SK-N-SH (cell line): ENCODE measurements around the gene SCN2A. TPM values are rescaled to one million over a fixed set of nuclear protein-coding genes. Genes with fewer than 3 reads are reported as not detected.

ENCODE experiments used
- CTCF ChIA-PET: fragments of 300-600, 350-600 bp; formaldehyde crosslinking; extraction: SDS; loops from one replicate; lab custom pipeline; 2021; lab: Yijun Ruan, JAX
- POLR2A ChIA-PET: fragments of 350-600 bp; sonication (Branson Sonifier 250); formaldehyde crosslinking; extraction: SDS; loops from one replicate; lab custom pipeline; 2020; ENCODE audit warnings: antibody characterized with exemption, inconsistent platforms; lab: Yijun Ruan, JAX
- DNase-seq: peaks from one replicate; pipeline ENCODE4 v3.0.0; 2012
- H2AFZ ChIP-seq: fragments of 200-600 bp; sonication (generic); 2 replicates; pipeline ENCODE4 v1.8.1; 2016; ENCODE audit warnings: antibody characterized with exemption, mild to moderate bottlenecking, low read depth
- H3F3A ChIP-seq: fragments of 200-600 bp; sonication (generic); replicated peaks from 2 replicates; pipeline ENCODE3; 2016; ENCODE audit warnings: antibody characterized with exemption, mild to moderate bottlenecking; ENCODE audit not compliant: insufficient read depth
- H3K27ac ChIP-seq, 2 experiments: fragments of 200-500 bp in 1 of 2; fragments of 200-600 bp in 1 of 2; sonication (Bioruptor generic) in 1 of 2; sonication (generic), shearing (Covaris generic) in 1 of 2; 2 replicates each; pipeline versions ENCODE4 v1.5.1 to v1.6.1; 2014 to 2016; ENCODE audit warnings: low read depth in 2 of 2, inconsistent platforms in 1 of 2, low read length in 1 of 2, mild to moderate bottlenecking in 1 of 2, mixed read lengths in 1 of 2
- H3K27me3 ChIP-seq: fragments of 200-600 bp; sonication (generic), shearing (Covaris generic); 2 replicates; pipeline ENCODE4 v1.6.1; 2016; ENCODE audit warnings: mixed run types; ENCODE audit not compliant: insufficient read depth
- H3K36me3 ChIP-seq, 2 experiments: fragments of 200-500 bp in 1 of 2; fragments of 200-600 bp in 1 of 2; sonication (Bioruptor generic) in 1 of 2; sonication (generic) in 1 of 2; replicated peaks in 1 of 2; 2 replicates each; pipeline versions ENCODE3 to v1.5.1; 2014 to 2016; ENCODE audit warnings: low read length in 1 of 2, mild to moderate bottlenecking in 1 of 2; ENCODE audit not compliant: insufficient read depth in 2 of 2, control insufficient read depth in 1 of 2
- H3K4me1 ChIP-seq, 2 experiments: fragments of 200-500 bp in 1 of 2; fragments of 200-600 bp in 1 of 2; sonication (Bioruptor generic) in 1 of 2; sonication (generic), shearing (Covaris generic) in 1 of 2; 2 replicates each; pipeline versions ENCODE4 v1.5.1 to v1.6.1; 2014 to 2016; ENCODE audit warnings: low read depth in 1 of 2, low read length in 1 of 2, mixed run types in 1 of 2; ENCODE audit not compliant: insufficient read depth in 2 of 2, control insufficient read depth in 1 of 2
- H3K4me2 ChIP-seq: fragments of 200-600 bp; sonication (generic), shearing (Covaris generic); 2 replicates; pipeline ENCODE4 v1.6.1; 2017; ENCODE audit warnings: mixed run types
- H3K4me3 ChIP-seq, 2 experiments: fragments of 200-500 bp in 1 of 2; fragments of 200-600 bp in 1 of 2; sonication (Bioruptor generic) in 1 of 2; sonication (generic), shearing (Covaris generic) in 1 of 2; 2 replicates each; pipeline versions ENCODE4 v1.5.1 to v1.8.1; 2014 to 2016; ENCODE audit warnings: low read depth in 2 of 2, inconsistent platforms in 1 of 2, low read length in 1 of 2, mild to moderate bottlenecking in 1 of 2, mixed read lengths in 1 of 2, moderate library complexity in 1 of 2
- H3K79me2 ChIP-seq: fragments of 200-600 bp; sonication (generic); 2 replicates; pipeline ENCODE4 v1.8.1; 2017; ENCODE audit warnings: mild to moderate bottlenecking; ENCODE audit not compliant: insufficient read depth
- H3K9ac ChIP-seq: fragments of 200-600 bp; sonication (generic); 2 replicates; pipeline ENCODE4 v1.6.1; 2017; ENCODE audit warnings: mixed run types
- H3K9me2 ChIP-seq: fragments of 200-600 bp; sonication (generic); 2 replicates; pipeline ENCODE4 v1.6.1; 2017; ENCODE audit warnings: mixed run types
- H3K9me3 ChIP-seq: fragments of 200-600 bp; sonication (generic); 2 replicates; pipeline ENCODE4 v1.6.1; 2017; ENCODE audit warnings: mixed run types, mild to moderate bottlenecking, moderate library complexity
- H4K20me1 ChIP-seq: fragments of 200-600 bp; sonication (generic); 2 replicates; pipeline ENCODE4 v1.6.1; 2017; ENCODE audit warnings: mild to moderate bottlenecking, mixed run types; ENCODE audit not compliant: insufficient read depth
- CHD2 ChIP-seq: fragments of 150-350 bp; IDR thresholded peaks from 2 replicates; pipeline ENCODE4 v1.6.1; 2018; ENCODE audit warnings: low read length; ENCODE audit not compliant: partially characterized antibody
- ELF1 ChIP-seq: IDR thresholded peaks from 2 replicates; pipeline ENCODE4 v1.4.0; 2012
- EZH2phosphoT487 ChIP-seq: fragments of 200-600 bp; sonication (generic); IDR thresholded peaks from 2 replicates; pipeline ENCODE4 v1.6.1; 2017; ENCODE audit warnings: low read depth, mixed run types, mild to moderate bottlenecking, antibody characterized with exemption, moderate library complexity, borderline replicate concordance
- GATA2 ChIP-seq: sonication (generic); formaldehyde crosslinking; IDR thresholded peaks from 2 replicates; pipeline ENCODE4 v1.5.0; 2020; ENCODE audit warnings: mild to moderate bottlenecking, missing genetic modification reagents
- JUND ChIP-seq: IDR thresholded peaks from 2 replicates; pipeline ENCODE4 v1.4.0; 2012
- MEF2A ChIP-seq: IDR thresholded peaks from 2 replicates; pipeline ENCODE4 v1.4.0; 2012; ENCODE audit warnings: low read depth, borderline replicate concordance
- NRF1 ChIP-seq: IDR thresholded peaks from 2 replicates; pipeline ENCODE4 v1.6.1; 2012; ENCODE audit warnings: low read depth, mild to moderate bottlenecking, low read length
- POLR2AphosphoS5 ChIP-seq: IDR thresholded peaks from 2 replicates; pipeline ENCODE4 v1.6.1; 2012; ENCODE audit warnings: low read depth, low read length
- RAD21 ChIP-seq: IDR thresholded peaks from 2 replicates; pipeline ENCODE4 v1.6.1; 2012; ENCODE audit warnings: mild to moderate bottlenecking, low read length
- RFX5 ChIP-seq: IDR thresholded peaks from 2 replicates; pipeline ENCODE4 v1.6.1; 2012; ENCODE audit warnings: mild to moderate bottlenecking, improper control_type of control experiment, low read length
- RXRA ChIP-seq: IDR thresholded peaks from 2 replicates; pipeline ENCODE4 v1.4.0; 2012; ENCODE audit warnings: low read depth, mild to moderate bottlenecking, borderline replicate concordance
- SMC3 ChIP-seq: IDR thresholded peaks from 2 replicates; pipeline ENCODE4 v1.6.1; 2012; ENCODE audit warnings: low read depth, low read length, improper control_type of control experiment
- TCF12 ChIP-seq: IDR thresholded peaks from 2 replicates; pipeline ENCODE4 v1.4.0; 2012
- YY1 ChIP-seq: IDR thresholded peaks from 2 replicates; pipeline ENCODE4 v1.4.0; 2012; ENCODE audit warnings: low read depth, mild to moderate bottlenecking
- WGBS: methylation state at CpG from one replicate; pipeline ENCODE4 v1.1.6; 2017; ENCODE audit warnings: low lambda C conversion rate; 5-methylcytosine and 5-hydroxymethylcytosine counted together
- polyA plus RNA-seq, 3 experiments: library from polyadenylated mRNA; depleted of rRNA; stranded (reverse); fragments of >200 nt; gene quantifications; 2 replicates each; pipeline ENCODE4 v1.2.3, GENCODE V29; 2012
- TF ChIP-seq, protein P1 (sequence below): IDR thresholded peaks from 2 replicates; pipeline ENCODE4 v1.4.0; 2012; ENCODE audit warnings: low read depth, borderline replicate concordance
- TF ChIP-seq, protein P2 (sequence below): fragments of 150-350 bp; IDR thresholded peaks from 2 replicates; pipeline ENCODE4 v1.6.1; 2016; ENCODE audit warnings: mild to moderate bottlenecking, low read depth, low read length
- TF ChIP-seq, protein P3 (sequence below): IDR thresholded peaks from 2 replicates; pipeline ENCODE4 v1.4.0; 2012; ENCODE audit warnings: low read depth
- TF ChIP-seq, protein P4 (sequence below): fragments of 150-350 bp; IDR thresholded peaks from 2 replicates; pipeline ENCODE4 v1.6.1; 2017; ENCODE audit warnings: antibody characterized with exemption, low read length, low read depth, borderline replicate concordance

SCN2A gene
- polyA plus RNA-seq, 1 of the 3 experiments (the other 2 are of a cell fraction): 5.1 TPM

DNA sequence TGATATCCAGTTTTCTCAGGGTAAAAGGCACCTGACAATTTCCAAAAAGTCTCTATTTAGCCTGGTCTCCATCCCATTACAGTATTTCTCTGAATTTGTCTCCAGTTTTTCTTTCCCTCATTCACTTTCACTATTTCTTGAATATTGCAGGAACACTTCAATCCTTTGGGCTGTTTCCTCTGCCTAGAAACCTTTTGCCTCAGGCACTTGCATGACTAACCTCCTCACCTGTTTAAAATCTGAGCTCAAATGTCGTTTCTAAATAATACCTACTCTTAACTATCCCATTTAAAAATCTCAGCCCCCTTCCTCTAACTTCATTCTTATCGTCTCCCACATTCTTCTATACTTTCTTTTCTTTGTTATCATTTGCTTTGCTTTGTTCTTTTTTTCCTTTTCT is 9.0 kb downstream of the SCN2A start:
- ChIA-PET POLR2A (no interaction called here), CTCF (interaction anchor here (1.4 to 3.6 kb wide), 3 partner anchors 9 to 232 kb away, joined by 4 to 23 read pairs (median 4); partner anchors contain the start of genes SCN2A and SCN3A)
- 51% methylated on average over 2 of the region's 2 CpGs for WGBS
- TF ChIP-seq JUND (no peak), RAD21 (no peak), TCF12 (no peak), SMC3 (no peak), MEF2A (no peak), POLR2AphosphoS5 (no peak), NRF1 (no peak), EZH2phosphoT487 (no peak), RXRA (no peak), ELF1 (no peak), RFX5 (no peak), CHD2 (no peak), GATA2 (CRISPR knock-in tag) (no peak), YY1 (no peak)
- TF ChIP-seq, protein P1, sequence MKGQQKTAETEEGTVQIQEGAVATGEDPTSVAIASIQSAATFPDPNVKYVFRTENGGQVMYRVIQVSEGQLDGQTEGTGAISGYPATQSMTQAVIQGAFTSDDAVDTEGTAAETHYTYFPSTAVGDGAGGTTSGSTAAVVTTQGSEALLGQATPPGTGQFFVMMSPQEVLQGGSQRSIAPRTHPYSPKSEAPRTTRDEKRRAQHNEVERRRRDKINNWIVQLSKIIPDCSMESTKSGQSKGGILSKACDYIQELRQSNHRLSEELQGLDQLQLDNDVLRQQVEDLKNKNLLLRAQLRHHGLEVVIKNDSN: no peak
- TF ChIP-seq, protein P2, sequence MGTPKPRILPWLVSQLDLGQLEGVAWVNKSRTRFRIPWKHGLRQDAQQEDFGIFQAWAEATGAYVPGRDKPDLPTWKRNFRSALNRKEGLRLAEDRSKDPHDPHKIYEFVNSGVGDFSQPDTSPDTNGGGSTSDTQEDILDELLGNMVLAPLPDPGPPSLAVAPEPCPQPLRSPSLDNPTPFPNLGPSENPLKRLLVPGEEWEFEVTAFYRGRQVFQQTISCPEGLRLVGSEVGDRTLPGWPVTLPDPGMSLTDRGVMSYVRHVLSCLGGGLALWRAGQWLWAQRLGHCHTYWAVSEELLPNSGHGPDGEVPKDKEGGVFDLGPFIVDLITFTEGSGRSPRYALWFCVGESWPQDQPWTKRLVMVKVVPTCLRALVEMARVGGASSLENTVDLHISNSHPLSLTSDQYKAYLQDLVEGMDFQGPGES: no peak
- TF ChIP-seq, protein P3, sequence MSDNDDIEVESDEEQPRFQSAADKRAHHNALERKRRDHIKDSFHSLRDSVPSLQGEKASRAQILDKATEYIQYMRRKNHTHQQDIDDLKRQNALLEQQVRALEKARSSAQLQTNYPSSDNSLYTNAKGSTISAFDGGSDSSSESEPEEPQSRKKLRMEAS: no peak
- TF ChIP-seq, protein P4, sequence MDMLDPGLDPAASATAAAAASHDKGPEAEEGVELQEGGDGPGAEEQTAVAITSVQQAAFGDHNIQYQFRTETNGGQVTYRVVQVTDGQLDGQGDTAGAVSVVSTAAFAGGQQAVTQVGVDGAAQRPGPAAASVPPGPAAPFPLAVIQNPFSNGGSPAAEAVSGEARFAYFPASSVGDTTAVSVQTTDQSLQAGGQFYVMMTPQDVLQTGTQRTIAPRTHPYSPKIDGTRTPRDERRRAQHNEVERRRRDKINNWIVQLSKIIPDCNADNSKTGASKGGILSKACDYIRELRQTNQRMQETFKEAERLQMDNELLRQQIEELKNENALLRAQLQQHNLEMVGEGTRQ: no peak
- Histone ChIP-seq H3K79me2 (no peaks in the 10 kb centered on the region), H3K9ac (no peak overlapping the region), H3K4me3 (no peak overlapping the region), H4K20me1 (no peaks in the 10 kb centered on the region), H3K36me3 (no peaks in the 10 kb centered on the region), H3K27ac (no peak overlapping the region), H3F3A (no peaks in the 10 kb centered on the region), H3K9me3 (no peaks in the 10 kb centered on the region), H3K4me1 (peaks cover 0 to 2% of the 10 kb centered on the region in 2 experiments; a peak in 2 of 4 replicates), H3K27me3 (no peaks in the 10 kb centered on the region), H3K9me2 (no peaks in the 10 kb centered on the region), H2AFZ (no peak overlapping the region), H3K4me2 (no peak overlapping the region)
- DNase-seq: no peak
